HG02938 (cell line): ENCODE measurements around the gene TK1.

Source experiments
- ATAC-seq: cut with Tn5 transposase; IDR thresholded peaks from one replicate; pipeline ENCODE4 v1.9.1; 2021; ENCODE audit warnings: mild to moderate bottlenecking, moderate library complexity; ENCODE audit not compliant: unreplicated experiment

TK1 gene

GRCh38 chr17:78125138-78125913 lies 61.5 kb downstream of the TK1 start:
- no peak for ATAC-seq

GRCh38 chr17:78124836-78125137 lies 62.1 kb downstream of the TK1 start:
- ATAC-seq: no peak
